CD4-positive, alpha-beta T cell (primary cell): ENCODE measurements around the gene DGLUCY. TPM values are rescaled to one million over a fixed set of nuclear protein-coding genes. Genes with fewer than 3 reads are reported as not detected.

Source experiments
- ATAC-seq: fragments of 200-7000 bp; cut with Tn5 transposase; one replicate; pipeline ENCODE4 v1.10.0; 2022; ENCODE audit warnings: mild to moderate bottlenecking; ENCODE audit not compliant: poor library complexity
- CTCF ChIA-PET: fragments of 350-600 bp; sonication (Branson Sonifier 250); formaldehyde crosslinking; loops from one replicate; lab custom pipeline; 2021; ENCODE audit warnings: antibody characterized with exemption, inconsistent platforms; lab: Charles Lee
- POLR2A ChIA-PET: fragments of 350-600 bp; sonication (Branson Sonifier 250); formaldehyde crosslinking; loops from one replicate; lab custom pipeline; 2021; ENCODE audit warnings: antibody characterized with exemption, inconsistent platforms; lab: Charles Lee
- DNase-seq, 14 experiments: peaks; one replicate each; pipeline ENCODE4 v3.0.0-alpha.2; 2013 to 2020; ENCODE audit warnings: mixed read lengths in 2 of 14
- H3K27ac ChIP-seq, 2 donors: one replicate each; pipeline versions ENCODE4 v1.5.1 to v1.7.0; 2013; ENCODE audit warnings: low read length in 2 of 2, low read depth in 1 of 2, mild to moderate bottlenecking in 1 of 2
- H3K27me3 ChIP-seq, 2 experiments: 1 replicate in 1 of 2; 2 replicates in 1 of 2; pipeline versions ENCODE4 v1.6.1 to v1.7.0; 2013; ENCODE audit warnings: low read length in 2 of 2, control low read depth in 1 of 2, mild to moderate bottlenecking in 1 of 2, moderate library complexity in 1 of 2; ENCODE audit not compliant: insufficient read depth in 2 of 2, control insufficient read depth in 1 of 2
- H3K36me3 ChIP-seq: one replicate; pipeline ENCODE4 v1.6.1; 2013; ENCODE audit warnings: low read length, control low read depth; ENCODE audit not compliant: insufficient read depth
- H3K4me1 ChIP-seq: one replicate; pipeline ENCODE4 v1.6.1; 2013; ENCODE audit warnings: low read length, control low read depth; ENCODE audit not compliant: insufficient read depth
- H3K4me3 ChIP-seq: one replicate; pipeline ENCODE4 v1.5.1; 2013; ENCODE audit warnings: mild to moderate bottlenecking, low read length, moderate library complexity
- H3K9me3 ChIP-seq, 2 experiments: 1 replicate in 1 of 2; 2 replicates in 1 of 2; pipeline versions ENCODE4 v1.6.1 to v1.7.0; 2013; ENCODE audit warnings: low read length in 2 of 2, mild to moderate bottlenecking in 2 of 2, control low read depth in 1 of 2, moderate library complexity in 1 of 2; ENCODE audit not compliant: control insufficient read depth in 1 of 2, insufficient read depth in 1 of 2
- H3K27ac Mint-ChIP-seq: one replicate; pipeline ENCODE4 v1.8.0; 2020; ENCODE audit warnings: mixed read lengths
- H3K27me3 Mint-ChIP-seq: one replicate; pipeline ENCODE4 v1.8.0; 2021; ENCODE audit warnings: mixed read lengths
- H3K36me3 Mint-ChIP-seq: one replicate; pipeline ENCODE4 v1.8.0; 2021; ENCODE audit warnings: low read depth, mixed read lengths
- H3K4me1 Mint-ChIP-seq: one replicate; pipeline ENCODE4 v1.8.0; 2021; ENCODE audit warnings: low read depth, mixed read lengths
- H3K4me3 Mint-ChIP-seq: one replicate; pipeline ENCODE4 v1.8.0; 2020; ENCODE audit warnings: mild to moderate bottlenecking, mixed read lengths
- H3K9me3 Mint-ChIP-seq: one replicate; pipeline ENCODE4 v1.8.0; 2020; ENCODE audit warnings: mixed read lengths
- CTCF ChIP-seq: fragments of 200-600 bp; IDR thresholded peaks from one replicate; pipeline ENCODE4 v1.8.0; 2022; ENCODE audit warnings: antibody characterized with exemption, mild to moderate bottlenecking
- intact Hi-C, 2 experiments: fragments of 100-400 bp; cut with DNase I in 1 of 2; cut with micrococcal nuclease in 1 of 2; formaldehyde crosslinking; loops; one replicate each; pipeline versions ENCODE4 v1.15.1 to v1.9.0; 2023 to 2025; cut with DNase I, micrococcal nuclease
- total RNA-seq, 174 experiments: library from RNA in 2 of 174; stranded (reverse) in 2 of 174; gene quantifications; one replicate each; pipeline ENCODE4 v1.2.3 and lab custom pipeline; 2021 to 2026

Gene DGLUCY
- total RNA-seq, 2 experiments from 2014 or later, result 33.0 to 34.9 TPM

- POLR2A ChIA-PET, result interaction anchor here (0.6 kb wide), 1 partner anchor 109 kb away, joined by 3 read pairs; no protein-coding TSS in a partner anchor
- H3K27me3 ChIP-seq, result no peaks in the 10 kb centered on the region
- Mint-ChIP-seq H3K4me1 (peaks cover 6% of the 10 kb centered on the region), H3K36me3 (peaks cover 65% of the 10 kb centered on the region), H3K27ac (no peak overlapping the region), H3K27me3 (no peaks in the 10 kb centered on the region), H3K4me3 (no peak overlapping the region), H3K9me3 (no peaks in the 10 kb centered on the region)
- H3K4me1 ChIP-seq, result peaks cover 4% of the 10 kb centered on the region
- CTCF ChIA-PET, result interaction anchor here (0.9 kb wide), 1 partner anchor 267 kb away, joined by 3 read pairs; no protein-coding TSS in a partner anchor
- DNase-seq (no peak), ATAC-seq (no peak)
- H3K36me3 ChIP-seq, result peaks cover 79% of the 10 kb centered on the region
- no peak overlapping the region for H3K4me3 ChIP-seq
- intact Hi-C loops, result no loop called here
- TF ChIP-seq CTCF, result no peak
- H3K9me3 ChIP-seq, result no peaks in the 10 kb centered on the region
- H3K27ac ChIP-seq, result no peak overlapping the region
Measured at GRCh38 chr14:91169951-91170350, 56.1 kb downstream of the DGLUCY start.

GRCh38 chr14:91170504-91171121, 56.7 kb downstream of the DGLUCY start:
- no peaks in the 10 kb centered on the region for H3K9me3 Mint-ChIP-seq
- ATAC-seq, result no peak
- Histone ChIP-seq H3K4me1 (peaks cover 4% of the 10 kb centered on the region), H3K27me3 (no peaks in the 10 kb centered on the region), H3K4me3 (no peak overlapping the region), H3K36me3 (peaks cover 79% of the 10 kb centered on the region), H3K9me3 (no peaks in the 10 kb centered on the region), H3K27ac (no peak overlapping the region)
- ChIA-PET POLR2A (interaction anchor here (0.6 kb wide), 1 partner anchor 110 kb away, joined by 3 read pairs; no protein-coding TSS in a partner anchor), CTCF (interaction anchor here (7.7 kb wide), 1 partner anchor 267 kb away, joined by 103 read pairs; no protein-coding TSS in a partner anchor)
- H3K4me3 Mint-ChIP-seq, result no peak overlapping the region
- H3K27me3 Mint-ChIP-seq, result no peaks in the 10 kb centered on the region
- no peak for TF ChIP-seq CTCF
- H3K27ac Mint-ChIP-seq, result no peak overlapping the region
- intact Hi-C loops, result no loop called here
- H3K4me1 Mint-ChIP-seq, result peaks cover 6% of the 10 kb centered on the region
- no peak for DNase-seq
- peaks cover 65% of the 10 kb centered on the region for H3K36me3 Mint-ChIP-seq

- CTCF ChIA-PET, result interaction anchor here (7.7 kb wide), 1 partner anchor 268 kb away, joined by 103 read pairs; no protein-coding TSS in a partner anchor
- TF ChIP-seq CTCF, result no peak
- Histone ChIP-seq H3K27me3 (no peaks in the 10 kb centered on the region), H3K4me3 (no peak overlapping the region), H3K4me1 (peaks cover 4% of the 10 kb centered on the region), H3K9me3 (no peaks in the 10 kb centered on the region), H3K36me3 (peaks cover 79% of the 10 kb centered on the region), H3K27ac (no peak overlapping the region)
- Mint-ChIP-seq H3K27ac (no peak overlapping the region), H3K4me1 (peaks cover 6% of the 10 kb centered on the region), H3K27me3 (no peaks in the 10 kb centered on the region), H3K4me3 (no peak overlapping the region), H3K9me3 (no peaks in the 10 kb centered on the region), H3K36me3 (peaks cover 62% of the 10 kb centered on the region)
- ATAC-seq (no peak), DNase-seq (no peak)
- intact Hi-C loops, result no loop called here
- POLR2A ChIA-PET, result no interaction called here
Measured at GRCh38 chr14:91171291-91171690, 57.4 kb downstream of the DGLUCY start.
